GM19035 (cell line): ENCODE measurements around the gene METTL9.
"Not testable (repeated sequence)": the region's sequence is repeated elsewhere in the genome, so short reads cannot be mapped to it uniquely, and the experiment has no call there.

ENCODE experiments used
- ATAC-seq: cut with Tn5 transposase; IDR thresholded peaks from one replicate; pipeline ENCODE4 v1.9.1; 2021; ENCODE audit not compliant: unreplicated experiment

The METTL9 gene

DNA sequence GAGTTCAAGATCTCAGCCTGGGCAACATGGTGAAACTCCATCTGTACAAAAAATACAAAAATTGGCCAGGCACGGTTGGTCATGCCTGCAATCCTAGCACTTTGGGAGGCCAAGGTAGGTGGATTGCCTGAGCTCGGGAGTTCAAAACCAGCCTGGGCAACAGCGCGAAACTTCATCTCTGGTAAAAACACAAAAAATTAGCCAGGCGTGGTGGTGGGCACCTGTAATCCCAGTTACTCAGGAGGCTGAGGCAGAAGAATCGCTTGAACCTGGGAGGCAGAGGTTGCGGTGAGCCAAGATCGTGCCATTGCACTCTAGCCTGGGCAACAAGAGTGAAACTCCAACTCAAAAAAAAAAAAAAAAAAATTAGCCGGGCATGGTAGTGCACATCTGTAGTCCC lies 25.9 kb upstream of the METTL9 start:
- ATAC-seq = not testable (repeated sequence)

DNA sequence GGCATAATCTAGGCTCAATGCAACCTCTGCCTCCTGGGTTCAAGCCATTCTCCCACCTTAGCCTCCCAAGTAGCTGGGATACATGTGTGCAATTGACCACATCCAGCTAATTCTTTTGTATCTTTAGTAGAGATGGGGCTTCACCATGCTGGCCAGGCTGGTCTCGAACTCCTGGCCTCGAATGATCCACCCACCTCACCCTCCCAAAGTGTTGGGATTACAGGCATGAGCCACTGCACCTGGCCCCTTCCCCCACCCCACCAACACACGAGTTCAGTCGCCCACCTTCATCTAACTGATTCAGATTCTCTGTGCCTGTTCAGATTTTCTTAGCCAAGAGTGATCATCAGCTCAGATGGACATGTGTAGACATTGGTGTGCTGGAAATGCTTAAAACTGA lies 25.0 kb upstream of the METTL9 start:
- no peak for ATAC-seq

DNA sequence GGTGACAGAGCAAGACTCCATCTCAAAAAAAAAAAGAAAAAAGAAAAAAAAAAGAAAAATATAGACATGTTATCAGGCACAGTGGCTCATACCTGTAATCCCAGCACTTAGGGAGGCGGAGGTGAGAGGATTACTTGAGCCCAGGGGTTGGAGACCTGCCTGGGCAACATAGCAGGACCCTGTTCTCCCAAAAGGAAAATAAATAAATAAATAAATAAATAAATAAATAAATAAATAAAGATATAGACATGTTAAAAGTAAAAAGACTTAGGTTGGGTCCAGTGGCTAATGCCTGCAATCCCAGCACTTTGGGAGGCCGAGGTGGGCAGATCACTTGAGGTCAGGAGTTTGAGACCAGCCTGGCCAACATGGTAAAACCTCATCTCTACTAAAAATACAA lies 23.1 kb upstream of the METTL9 start:
- ATAC-seq = not testable (repeated sequence)

DNA sequence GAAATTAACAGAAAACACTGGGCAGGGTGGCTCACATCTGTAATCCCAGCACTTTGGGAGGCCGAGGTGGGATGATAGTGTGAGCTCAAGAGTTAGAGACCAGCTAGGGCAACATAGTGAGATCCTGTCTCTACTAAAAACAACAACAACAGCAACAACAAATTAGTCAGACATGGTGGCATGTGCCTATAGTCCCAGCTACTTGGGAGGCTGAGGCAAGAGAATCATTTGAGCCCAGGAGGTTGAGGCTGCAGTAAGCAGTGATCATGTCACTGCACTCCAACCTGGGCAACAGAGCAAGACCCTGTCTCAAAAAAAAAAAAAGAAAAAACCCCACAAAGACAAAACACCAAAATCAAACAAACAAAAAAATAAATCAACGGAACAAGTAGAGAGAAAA lies 21.9 kb upstream of the METTL9 start:
- ATAC-seq = not testable (repeated sequence)

DNA sequence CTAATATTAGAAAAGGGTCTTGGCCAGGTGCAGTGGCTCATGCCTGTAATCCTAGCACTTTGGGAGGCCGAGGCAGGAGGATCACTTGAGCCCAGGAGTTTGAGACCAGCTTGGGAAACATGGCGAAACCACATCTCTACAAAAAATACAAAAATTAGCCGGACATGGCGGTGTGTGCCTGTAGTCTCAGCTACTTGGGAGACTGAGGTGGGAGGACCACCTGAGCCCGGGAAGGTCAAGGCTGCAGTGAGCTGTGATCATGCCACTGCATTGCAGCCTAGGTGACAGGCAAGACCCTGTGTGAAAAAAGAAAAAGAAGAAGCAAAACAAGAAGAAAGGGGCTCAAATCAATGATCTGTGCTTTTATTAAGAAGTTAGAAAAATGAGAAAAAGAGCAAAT lies 21.1 kb upstream of the METTL9 start:
- ATAC-seq = not testable (repeated sequence)

DNA sequence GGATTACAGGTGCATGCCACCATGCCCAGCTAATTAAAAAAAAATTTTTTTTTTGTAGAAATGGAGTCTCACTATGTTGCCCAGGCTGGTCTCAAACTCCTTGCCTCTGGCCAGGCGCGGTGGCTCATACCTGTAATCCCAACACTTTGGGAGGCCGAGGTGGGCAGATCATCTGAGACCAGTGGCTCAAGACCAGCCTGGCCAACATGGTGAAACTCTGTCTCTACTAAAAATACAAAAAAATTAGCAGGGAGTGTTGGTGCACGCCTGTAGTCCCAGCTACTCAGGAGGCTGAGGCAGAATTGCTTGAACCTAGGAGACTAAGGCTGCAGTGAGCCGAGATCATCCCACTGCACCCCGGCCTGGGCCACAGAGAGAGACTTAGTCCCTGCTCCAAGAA lies 19.2 kb upstream of the METTL9 start:
- not testable (repeated sequence) for ATAC-seq

DNA sequence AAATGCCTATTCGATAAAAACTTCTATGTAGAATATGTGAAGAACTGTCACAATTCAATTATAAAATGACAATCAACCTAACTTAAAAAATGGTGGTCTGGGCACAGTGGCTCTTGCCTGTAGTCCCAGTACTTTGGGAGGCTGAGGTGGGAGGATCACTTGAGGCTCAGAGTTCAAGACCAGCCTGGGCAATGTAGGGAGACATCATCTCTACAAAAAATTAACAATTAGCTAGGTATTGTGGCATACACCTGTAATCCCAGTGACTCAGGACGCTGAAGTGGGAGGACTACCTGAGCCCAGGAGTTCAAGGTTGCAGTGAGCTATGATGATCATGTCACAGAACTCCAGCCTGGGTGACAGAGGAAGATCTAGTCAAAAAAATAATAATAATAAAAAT lies 18.6 kb upstream of the METTL9 start:
- no peak for ATAC-seq

DNA sequence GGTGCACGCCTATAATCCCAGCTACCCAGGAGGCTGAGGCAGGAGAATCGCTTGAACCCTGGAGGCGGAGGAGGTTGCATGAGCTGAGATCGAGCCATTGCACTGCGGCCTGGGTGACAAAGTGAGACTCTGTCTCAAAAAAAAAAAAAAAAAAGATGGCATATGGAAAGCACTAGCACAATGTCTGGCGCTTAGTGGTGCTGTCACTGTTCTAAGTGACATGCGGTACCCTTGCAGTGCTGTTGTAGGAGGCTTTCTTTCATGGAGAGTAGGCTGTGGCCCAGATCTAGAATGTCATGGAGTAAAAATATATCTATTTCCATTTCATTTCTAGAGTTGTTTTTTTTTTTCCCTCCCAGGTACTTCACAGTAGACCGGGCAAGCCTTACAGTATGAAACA lies 14.6 kb upstream of the METTL9 start:
- no peak for ATAC-seq

DNA sequence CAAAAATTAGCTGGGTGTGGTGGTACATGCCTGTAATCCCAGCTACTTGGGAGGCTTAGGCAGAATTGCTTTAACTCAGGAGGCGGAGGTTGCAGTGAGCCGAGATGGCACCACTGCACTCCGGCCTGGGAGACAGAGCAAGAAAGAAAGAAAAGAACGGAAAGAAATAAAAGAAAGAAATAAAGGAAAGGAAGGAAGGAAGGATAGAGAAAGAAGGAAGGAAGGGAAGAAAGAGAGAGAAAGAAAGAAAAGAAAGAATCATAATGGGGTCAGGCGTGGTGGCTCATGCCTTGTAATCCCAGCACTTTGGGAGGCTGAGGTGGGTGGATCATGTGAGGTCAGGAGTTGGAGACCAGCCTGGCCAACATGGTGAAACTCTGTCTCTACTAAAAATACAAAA lies 10.8 kb upstream of the METTL9 start:
- ATAC-seq = not testable (repeated sequence)

DNA sequence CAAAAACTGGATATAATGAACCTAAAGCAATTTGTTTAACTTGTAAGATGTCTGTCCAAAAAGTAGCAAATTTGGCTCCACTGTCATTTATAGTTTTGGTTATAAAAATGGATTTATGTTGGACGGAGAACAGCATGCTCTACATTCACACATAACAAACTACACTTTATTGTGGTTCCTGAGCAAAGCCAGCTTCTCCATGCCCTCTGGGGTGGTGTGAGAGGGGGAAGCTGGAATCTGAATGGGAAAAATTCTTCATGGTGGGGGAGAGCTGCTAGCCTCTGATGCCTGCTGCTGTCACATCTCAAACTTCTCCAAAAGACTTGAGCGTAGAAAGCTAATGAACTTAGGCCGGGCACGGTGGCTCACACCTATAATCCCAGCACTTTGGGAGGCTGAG lies 9.8 kb upstream of the METTL9 start:
- ATAC-seq = no peak

DNA sequence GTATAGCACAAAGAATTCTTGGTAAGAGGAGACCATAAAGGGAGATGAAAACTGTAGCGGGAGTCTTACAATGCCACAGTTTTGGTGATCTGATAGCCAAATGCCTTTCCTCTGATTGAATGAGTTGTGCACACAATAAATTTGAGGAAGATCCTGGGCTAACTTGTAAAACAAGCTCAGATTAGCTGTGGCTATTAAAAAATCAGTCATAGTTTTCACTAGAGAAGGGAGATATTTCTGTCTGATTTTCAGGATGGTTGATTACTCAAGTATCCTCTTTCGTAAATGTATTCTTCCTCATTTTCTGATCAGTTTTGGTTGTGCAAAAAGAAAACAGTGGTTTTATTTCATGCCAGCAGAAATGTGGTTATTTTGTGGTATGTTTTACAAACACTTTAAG lies 9.1 kb upstream of the METTL9 start:
- no peak for ATAC-seq

DNA sequence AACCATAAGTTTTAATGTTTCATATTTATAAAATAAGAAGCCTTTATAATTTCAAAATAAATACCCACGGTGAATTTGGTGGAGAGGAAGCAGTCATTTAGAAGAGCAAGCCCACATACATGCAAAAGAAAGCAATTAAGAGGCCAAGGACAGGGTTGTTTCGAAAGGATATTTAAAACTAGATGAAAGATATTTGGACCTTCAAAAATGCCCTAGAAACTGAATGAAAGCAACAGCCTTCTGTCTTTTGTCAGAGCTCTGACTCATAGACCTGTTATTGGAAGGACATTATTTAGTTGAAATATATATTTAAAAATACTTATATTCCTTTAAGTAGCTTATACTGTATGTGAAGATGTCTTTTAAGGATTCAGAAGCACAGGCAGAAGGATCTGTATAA lies 8.6 kb upstream of the METTL9 start:
- no peak for ATAC-seq

DNA sequence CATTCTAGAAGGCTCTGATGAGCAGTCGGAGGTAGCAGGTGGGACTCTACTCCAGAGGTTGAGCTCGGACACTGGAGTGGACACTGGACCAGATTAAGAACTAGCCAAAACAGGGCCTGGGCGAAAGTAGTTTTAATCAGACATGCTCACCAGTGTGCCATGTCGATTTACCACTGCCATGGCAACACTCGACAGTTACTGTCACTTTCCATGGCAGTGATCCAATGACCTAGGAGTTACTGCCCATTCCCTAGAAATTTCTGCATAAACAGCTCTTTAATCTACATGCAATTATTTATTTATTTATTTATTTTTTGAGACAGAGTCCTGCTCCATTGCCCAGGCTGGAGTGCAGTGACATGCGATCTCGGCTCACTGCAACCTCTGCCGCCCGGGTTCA lies 7.2 kb upstream of the METTL9 start:
- no peak for ATAC-seq

DNA sequence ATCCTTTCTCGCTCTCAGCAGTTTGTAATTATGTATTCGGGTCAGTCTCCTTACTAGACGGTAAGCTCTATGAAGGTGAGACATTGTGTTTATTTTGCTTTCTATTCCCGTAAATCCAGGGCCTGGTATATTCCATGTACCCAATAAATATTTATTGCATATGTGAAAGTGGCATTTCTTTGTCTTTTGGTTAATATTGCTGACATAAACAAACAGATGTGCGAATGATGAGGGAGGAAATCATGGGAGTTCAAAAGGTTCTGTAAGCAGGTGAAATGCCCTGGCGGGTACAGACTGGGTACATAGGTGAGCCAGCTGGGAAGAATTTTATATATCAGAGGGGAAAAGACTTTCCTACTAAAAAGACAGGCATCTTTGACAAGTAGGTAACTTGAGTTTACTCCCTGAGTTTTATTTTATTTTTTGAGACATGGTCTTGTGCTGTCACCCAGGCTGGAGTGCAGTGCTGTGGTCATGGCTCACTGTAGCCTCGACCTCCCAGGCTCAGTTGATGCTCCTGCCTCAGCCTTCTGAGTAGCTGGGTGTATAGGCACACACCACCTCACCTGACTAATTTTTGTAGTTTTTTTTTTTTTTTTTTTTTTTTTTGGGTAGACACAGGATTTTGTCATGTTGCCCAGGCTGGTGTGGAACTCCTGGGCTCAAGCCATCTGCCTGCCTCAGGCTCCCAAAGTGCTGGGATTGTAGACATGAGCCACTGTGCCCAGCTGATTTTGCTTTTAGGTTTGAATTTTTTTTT lies 5.7 kb upstream of the METTL9 start:
- no peak for ATAC-seq

DNA sequence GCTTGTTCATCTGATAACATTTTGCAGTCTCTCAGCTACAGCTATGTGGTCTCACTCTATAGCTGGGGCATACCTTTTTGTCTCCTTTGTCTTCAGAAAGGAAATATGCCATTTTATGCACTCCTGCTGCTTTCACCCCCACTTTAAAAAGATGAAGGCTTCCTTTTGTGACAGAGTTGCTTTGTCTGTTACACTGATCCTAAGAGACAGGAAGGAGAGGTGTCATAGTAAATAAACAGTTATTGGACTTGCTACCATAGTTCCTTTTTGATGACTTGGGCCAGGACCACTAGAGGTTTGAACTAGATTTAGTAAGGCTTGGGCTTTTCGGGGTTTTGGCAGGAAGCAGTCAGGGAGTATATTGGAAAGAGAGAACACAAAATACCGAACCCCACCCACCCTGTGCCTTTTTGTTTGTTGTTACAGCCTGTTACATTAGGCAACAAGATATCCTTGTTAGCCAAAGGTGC lies 1.8 kb upstream of the METTL9 start:
- no peak for ATAC-seq

DNA sequence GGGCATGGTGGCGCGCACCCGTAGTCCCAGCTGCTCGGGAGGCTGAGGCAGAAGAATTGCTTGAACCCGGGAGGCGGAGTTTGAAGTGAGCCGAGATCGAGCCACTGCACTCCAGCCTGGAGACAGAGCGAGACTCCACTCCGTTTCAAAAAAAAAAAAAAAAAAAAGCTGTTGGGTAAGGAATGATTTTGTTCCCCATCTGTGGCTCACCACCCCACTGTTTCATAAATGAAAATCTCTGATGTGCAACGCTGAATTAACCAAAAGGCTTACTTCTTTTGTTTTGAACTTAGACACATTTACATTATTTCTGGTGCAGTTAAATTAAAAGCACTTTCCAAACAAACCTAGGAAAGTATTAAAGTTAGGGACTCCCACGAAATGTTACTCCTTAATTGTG lies 1.2 kb upstream of the METTL9 start:
- ATAC-seq = no peak

DNA sequence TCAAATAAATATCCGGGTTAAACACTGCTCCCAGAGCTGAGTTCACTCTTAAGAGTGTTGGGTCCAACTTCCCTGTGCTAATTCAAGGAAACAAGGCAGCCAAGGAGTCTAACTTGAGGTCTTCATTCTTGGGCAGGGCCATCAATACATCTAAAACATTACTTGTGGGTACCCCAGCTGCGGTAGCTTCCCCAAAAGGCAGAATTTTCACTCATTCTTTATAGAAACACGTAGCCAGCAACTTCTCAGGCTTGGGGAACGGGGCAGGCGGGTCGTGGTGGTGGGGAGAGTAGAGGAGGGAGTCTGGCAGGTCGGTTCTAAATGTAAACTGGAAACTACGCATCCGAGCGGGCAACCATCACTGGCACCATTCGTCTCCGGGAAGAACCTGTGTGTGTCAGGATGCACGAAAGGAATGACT lies 666 bp upstream of the METTL9 start:
- ATAC-seq = no peak

DNA sequence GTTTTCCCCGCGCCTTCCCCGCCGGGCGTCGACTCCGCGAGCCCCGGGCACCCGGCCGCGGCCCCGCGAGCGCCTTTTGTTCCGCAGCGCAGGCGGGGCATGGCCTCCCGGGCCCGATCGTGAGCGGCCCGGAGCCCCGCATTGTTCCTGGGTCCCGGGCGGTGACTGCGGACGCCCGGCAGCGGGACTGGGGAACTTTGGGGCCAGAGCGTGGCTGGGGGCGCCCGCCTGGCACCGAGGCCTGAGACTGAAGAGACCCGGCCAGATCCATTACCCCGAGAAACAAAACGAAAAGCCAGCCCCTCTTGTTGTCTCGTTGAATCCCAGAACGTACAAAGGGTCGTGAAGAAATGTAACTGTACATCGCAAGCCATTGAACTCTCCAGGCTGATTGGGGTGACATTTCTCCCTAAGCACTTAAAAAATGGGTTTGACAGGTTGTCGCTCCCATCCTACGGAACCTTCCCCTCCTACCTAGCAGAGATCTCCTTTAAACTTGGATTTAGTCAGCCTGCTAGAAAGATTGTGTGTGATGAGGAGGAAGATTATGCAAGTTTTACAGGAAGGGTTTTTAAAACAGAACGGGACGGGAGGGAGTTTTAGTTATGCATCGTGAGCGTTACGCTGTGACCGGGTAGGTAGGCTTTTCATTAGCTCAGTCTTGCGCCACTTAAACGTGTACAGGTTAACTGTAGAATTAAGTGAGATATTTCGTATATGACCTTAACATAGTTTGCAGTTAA lies 825 bp downstream of the METTL9 start:
- peak; percentile 24 for ATAC-seq

DNA sequence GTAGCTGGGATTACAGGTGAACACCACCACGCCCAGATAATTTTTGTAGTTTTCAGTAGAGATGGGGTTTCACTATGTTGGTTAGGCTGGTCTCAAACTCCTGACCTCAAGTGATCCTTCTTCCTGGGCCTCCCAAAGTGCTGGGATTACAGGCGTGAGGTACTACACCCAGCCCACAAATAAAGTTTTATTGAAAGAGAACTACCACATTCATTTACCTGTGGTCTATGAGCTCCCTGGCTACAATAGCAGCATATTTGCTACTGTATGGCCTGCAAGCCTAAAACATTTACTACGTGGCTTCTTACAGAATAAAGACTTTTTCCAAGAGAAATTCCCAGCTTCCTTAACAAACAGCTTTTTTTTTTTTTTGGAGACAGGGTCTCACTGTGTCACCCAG lies 3.4 kb downstream of the METTL9 start:
- ATAC-seq = no peak

DNA sequence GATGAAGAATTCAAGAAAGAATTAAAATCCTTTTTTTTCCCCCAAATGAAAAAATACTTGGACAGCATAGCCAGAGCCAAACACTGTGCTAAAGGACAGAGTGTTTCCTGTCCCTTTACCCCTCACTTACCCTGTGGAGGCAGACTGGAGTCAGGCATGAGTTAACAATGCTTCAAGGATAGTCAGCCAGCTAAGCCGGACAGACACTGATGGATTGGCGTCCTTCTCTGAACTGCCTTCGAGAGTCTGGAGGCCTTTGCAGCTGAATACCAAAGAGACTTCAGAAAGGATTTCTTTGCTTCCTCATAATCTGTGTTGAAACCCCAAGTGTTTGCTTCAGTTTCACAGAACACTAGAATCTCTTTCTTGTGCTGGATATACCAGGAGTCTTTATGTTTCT lies 4.6 kb downstream of the METTL9 start:
- no peak for ATAC-seq

DNA sequence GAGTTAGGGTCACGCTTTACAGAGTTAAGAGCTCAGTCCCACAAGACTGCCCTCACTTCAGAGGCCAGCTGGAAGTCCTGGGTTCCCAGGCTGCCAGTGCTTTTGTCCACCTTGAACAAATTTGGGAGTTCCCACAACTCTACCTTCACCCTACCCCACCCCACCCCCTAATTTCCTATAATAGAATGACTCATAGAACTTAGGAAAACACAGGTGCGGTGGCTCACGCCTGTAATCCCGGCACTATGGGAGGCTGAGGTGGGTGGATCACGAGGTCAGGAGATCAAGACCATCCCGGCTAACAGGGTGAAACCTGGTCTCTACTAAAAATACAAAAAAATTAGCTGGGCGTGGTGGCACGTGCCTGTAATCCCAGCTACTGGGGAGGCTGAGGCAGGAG lies 6.5 kb downstream of the METTL9 start:
- not testable (repeated sequence) for ATAC-seq

DNA sequence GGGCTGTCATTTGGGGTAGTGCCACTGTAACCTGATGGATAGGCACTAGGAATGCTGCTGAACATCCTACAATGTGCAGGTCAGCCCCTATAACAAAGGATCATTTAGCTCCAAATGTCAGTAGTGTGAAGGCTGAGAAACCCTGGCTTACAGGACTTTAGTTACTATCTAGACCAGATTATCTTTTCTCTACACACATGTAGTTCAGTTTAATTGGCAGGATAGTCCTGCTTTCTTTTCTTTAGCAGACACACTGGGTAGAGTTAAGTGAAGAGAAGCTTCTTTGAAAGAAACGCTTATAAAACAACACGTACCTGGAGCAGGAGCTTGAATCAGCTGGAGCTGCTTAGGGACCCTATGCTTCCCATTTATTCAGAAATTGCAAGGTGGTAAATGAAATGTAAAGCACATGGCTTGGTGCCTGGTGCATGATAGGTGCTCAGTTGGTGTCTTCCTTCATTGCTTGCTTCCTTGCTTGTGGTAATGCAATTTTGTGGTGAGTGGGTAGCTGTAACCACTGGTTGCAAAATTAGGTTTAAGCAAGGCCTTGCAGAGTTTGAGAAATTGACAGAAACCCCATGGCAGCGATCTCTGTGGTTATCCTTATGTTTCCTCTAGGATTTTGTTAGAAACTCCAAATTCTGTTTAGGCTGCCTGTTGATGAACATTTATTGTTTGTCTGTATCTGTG lies 9.4 kb downstream of the METTL9 start:
- no peak for ATAC-seq
